ENCODE data around the gene HECTD4. TPM values are rescaled to one million over a fixed set of nuclear protein-coding genes. Genes with fewer than 3 reads are reported as not detected.
"Not testable (repeated sequence)": the region's sequence is repeated elsewhere in the genome, so short reads cannot be mapped to it uniquely, and the experiment has no call there.

The HECTD4 gene
- total RNA-seq, 2 donors from 2014 or later: 30.8 to 33.1 TPM

DNA sequence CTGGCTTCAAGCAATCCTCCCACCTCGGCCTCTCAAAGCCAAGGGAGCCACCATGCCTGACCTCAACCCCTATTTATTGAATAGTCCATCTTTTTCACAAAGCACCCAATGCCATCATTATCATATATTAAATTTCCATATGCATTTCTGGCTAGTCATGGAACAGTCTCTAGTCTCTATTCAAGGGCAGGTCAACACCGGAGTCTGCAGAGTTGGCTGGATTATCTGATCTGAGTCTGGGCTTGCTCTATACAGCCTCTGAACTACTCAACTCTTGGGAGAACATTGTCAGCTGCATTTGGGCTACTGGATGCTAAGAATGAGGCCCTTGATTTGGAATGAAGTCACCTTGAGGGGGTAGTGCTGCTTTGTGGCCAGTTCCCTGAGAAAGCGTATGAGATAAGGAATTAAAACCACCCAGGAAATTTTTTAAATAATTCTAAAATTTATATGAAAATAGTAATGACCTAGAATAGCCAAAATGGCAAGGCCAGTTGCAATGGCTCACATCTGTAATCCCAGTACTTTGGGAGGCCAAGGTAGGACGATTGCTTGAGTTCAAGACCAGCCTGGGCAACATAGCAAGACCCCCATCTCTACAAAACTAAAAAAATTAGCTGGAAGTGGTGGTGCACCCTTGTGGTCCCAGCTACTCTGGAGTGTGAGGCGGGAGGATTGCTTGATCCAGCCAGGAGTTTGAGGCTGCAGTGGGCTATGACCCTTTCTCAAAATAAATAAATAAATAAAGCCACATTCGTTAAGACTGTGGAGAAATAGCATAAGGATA, 266.8 kb downstream of the HECTD4 start:
- Mint-ChIP-seq H3K27ac (no peak overlapping the region), H3K4me1 (peaks cover 14% of the 10 kb centered on the region), H3K9me3 (no peaks in the 10 kb centered on the region), H3K36me3 (ENCODE audit: low read depth) (no peaks in the 10 kb centered on the region), H3K4me3 (no peak overlapping the region), H3K27me3 (no peaks in the 10 kb centered on the region)
- ATAC-seq (replicated peaks): no peak

DNA sequence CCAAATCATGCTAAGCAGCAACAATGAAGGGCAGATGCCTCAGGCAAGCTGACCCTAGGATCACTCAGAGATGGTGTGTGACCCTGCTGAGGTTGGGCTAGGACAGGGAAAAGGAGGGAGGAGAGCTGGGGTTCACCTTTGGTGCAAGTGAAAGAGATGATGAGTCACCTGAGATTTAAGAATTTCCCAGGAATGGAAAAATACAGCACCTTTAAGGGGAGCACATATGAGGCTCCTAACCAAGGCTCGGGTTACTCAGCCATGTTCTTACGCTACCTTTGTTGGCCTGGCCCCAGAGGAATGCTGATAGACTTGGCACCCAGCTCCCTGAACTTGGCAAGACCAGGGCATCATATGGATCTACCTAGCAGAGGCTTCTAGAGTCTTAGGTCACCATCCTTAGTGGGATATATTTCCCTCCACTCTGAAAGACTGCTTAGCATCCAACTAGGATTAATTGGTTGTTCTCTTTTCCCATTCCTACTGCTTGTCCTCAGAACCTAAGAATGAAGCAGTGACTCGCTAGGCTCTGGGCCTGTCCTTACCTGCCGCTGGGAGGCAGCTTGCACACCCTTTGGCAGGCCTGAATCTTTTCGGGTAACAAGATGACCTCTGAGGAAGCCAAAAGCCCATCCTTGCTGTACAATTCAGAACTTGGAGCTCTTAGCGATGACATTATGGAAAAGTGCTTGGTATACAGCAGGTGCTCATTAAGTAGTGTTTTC, 269.7 kb downstream of the HECTD4 start:
- Mint-ChIP-seq H3K4me3 (peak overlapping the region; percentile 32), H3K4me1 (peaks cover 18% of the 10 kb centered on the region), H3K36me3 (ENCODE audit: low read depth) (peaks cover 13% of the 10 kb centered on the region), H3K27ac (peak overlapping the region; percentile 50), H3K27me3 (no peaks in the 10 kb centered on the region), H3K9me3 (no peaks in the 10 kb centered on the region)
- ATAC-seq (replicated peaks): peak; percentile 18

GRCh38 chr12:112111931-112112330, 270.3 kb downstream of the HECTD4 start:
- Mint-ChIP-seq H3K27me3 (no peaks in the 10 kb centered on the region), H3K36me3 (ENCODE audit: low read depth) (peaks cover 20% of the 10 kb centered on the region), H3K27ac (peak overlapping the region; percentile 50), H3K4me3 (peak overlapping the region; percentile 32), H3K9me3 (no peaks in the 10 kb centered on the region), H3K4me1 (peaks cover 20% of the 10 kb centered on the region)
- no peak for ATAC-seq (replicated peaks)

- Mint-ChIP-seq H3K36me3 (ENCODE audit: low read depth) (peaks cover 29% of the 10 kb centered on the region), H3K4me1 (peaks cover 20% of the 10 kb centered on the region), H3K4me3 (peak overlapping the region; percentile 96)
- not testable (repeated sequence) for H3K9me3 Mint-ChIP-seq; H3K27ac Mint-ChIP-seq; ATAC-seq (replicated peaks); H3K27me3 Mint-ChIP-seq
These were observed 271.2 kb downstream of the HECTD4 start for GRCh38 chr12:112110787-112111662.

Other genes with a start within 250 kb of the HECTD4 start
- 1,000 to 10,000 TPM; 1,630 to 2,257 TPM for gene RPL6, start 27.2 kb upstream of the HECTD4 start, total RNA-seq
- gene PTPN11, start 36.5 kb upstream of the HECTD4 start, total RNA-seq: 100 to 1,000 TPM in 1 of 2 donors, 10 to 100 TPM in 1; 95.0 to 119 TPM